ENCODE measurements around the gene SYNE2.
"Not testable (repeated sequence)": the region's sequence is repeated elsewhere in the genome, so short reads cannot be mapped to it uniquely, and the experiment has no call there.

The SYNE2 gene

DNA sequence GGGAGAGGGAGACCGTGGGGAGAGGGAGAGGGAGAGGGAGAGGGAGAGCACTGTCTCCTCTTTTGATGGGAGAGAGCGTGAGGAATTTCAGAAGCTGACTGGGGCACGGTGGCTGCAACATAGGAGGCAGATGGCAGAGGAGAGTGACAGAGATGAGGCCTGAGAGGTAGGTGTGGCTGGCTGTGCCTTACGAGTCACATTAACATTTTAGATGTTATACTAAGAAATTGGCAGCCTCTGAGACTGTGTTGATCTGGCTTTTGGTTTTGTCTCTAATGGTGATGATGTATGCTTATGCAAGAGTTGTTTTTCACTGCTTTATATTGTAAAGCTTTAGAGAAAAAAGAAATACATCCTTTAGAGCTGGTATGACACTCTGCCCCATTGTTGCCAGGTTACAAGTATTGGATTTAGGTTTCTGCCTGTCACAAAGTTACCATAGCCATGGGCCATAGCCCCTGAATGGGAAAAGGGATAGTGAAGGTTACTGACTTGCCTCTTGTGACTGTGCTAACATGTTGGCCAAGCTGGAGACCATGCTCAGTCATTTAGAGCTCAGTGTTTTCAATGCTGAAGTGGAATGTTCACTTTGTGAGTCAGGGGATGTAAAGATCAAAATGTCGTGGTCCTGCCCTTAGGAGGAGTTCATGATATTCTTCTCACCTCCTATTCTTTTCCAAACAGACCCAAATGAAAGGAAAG is 186.2 kb downstream of the SYNE2 start:
- DNase-seq: no peak

DNA sequence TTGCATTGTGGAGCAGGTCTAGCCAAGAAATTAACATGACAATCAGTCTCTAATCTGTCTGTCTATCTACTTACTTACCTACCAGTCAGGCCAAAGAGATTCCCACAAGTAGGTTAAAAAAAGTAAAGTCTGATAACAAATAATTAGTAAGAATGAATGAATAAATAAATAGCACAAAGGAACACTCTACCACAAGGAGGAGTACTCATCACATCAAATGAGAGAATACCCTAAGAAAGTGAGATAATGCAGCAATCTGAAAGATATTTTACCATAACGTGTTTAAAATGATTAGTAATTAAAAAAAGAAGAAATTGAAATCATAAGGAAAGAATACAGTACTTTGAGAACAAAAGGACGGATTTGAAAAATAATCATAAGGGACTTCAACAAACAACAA is 187.2 kb downstream of the SYNE2 start:
- no peak for DNase-seq

DNA sequence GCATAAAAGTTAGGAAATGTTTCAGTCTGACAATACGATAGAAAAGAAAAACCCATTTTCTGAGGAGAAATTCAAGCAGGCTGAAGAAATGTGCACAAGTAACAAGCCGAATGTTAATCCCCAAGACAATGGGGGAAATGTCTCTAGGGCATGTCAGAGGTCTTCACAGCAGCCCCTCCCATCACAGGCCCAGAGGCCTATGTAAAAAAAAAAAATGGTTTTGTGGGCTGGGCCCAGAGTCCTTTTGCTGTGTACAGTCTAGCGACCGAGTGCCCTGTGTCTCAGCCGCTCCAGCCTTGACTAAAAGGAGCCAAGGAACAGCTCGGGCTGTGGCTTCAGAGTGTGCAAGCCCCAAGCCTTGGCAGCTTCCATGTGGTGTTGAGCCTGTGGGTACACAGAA is 190.5 kb downstream of the SYNE2 start:
- not testable (repeated sequence) for DNase-seq

DNA sequence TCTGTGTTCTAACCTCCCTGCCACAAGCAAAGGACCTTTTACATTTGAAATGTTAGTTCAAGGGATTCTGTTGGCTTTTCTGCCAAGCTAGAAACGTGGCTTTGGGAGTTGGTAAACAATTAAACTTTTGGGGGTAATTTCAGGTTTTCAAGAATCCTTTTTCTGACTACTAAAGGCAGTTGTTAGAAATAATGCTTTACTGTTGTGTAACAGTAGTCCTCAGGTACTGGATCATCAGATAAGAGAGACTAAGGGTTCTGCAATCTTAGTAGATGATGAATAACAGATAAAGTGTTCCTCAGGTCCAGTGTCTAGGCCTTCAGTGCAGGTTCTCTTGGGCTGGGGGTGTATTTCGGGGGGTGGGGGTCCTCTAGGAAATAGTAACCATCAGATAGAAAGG is 192.3 kb downstream of the SYNE2 start:
- no peak for DNase-seq

DNA sequence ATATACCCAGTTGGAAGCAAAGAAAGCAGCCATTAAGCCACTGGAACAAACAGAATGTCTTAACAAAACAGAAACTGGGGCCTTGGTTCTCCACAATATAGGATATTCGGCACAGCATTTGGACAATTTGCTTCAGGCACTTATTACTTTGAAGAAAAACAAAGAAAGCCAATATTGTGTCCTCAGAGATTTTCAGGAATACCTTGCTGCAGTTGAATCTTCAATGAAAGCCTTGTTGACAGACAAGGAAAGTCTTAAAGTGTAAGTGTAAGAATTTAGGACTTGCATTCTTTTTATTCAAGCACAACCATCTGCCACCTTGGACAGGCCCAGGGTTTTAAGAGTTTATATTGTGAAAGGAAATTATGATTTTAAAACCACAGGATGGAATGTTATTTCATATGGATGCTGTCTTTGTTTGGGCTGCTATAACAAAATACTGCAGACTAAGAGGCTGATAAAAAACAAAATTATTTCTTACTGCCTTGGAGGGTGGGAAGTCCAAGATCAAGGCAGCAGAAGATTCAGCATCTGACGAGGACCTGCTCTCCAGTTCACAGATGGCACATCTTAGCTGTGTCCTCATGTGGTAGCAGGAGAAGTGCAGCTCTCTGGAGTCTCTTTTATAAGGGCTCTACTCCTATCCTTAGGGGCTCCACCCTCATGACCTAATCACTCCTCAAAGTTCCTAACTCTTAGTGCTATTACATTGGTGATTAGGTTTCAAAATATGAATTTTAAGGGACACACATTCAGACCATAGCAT is 197.0 kb downstream of the SYNE2 start:
- DNase-seq: no peak

DNA sequence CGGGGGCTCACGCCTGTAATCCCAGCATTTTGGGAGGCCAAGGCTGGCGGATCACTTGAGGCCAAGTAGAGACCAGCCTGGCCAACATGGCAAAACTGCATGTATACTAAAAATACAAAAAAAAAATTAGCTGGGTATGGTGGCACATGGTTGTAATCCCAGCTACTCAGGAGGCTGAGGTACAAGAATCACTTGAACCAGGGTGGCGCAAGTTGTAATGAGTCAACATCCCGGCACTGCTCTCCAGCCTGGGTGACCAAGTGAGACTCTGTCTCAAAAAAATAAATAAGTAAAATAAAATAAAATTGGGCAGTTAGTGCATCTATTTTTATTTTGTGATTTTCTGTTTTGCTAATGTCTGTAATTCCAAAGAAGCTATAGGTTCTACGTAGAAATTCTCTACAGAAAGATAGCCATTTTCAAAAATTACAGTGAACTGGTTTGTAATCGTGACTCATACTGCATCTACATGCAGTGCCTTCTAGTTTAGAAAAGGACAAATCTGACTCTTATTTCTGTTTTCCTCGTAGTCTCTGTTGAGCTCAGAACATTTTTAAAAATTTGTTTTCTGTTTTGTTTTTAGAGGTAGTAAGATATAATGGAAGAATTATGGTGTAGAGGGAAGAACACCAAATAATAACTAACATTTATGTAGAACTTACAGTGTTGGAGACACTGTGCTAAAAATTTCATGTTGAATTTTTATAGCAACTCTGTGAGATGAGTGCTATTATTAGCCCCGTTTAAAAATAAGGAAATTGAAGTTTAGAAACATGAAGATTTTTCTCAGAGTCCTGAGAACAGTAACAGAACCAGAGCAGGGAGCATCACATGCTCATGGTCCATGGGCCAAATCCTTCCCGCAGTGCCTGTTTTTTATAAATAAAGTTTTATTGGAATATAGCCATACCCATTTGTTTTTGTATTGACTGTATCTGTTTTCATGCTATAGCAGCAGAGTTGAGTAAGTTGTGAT is 201.2 kb downstream of the SYNE2 start:
- DNase-seq: no peak

DNA sequence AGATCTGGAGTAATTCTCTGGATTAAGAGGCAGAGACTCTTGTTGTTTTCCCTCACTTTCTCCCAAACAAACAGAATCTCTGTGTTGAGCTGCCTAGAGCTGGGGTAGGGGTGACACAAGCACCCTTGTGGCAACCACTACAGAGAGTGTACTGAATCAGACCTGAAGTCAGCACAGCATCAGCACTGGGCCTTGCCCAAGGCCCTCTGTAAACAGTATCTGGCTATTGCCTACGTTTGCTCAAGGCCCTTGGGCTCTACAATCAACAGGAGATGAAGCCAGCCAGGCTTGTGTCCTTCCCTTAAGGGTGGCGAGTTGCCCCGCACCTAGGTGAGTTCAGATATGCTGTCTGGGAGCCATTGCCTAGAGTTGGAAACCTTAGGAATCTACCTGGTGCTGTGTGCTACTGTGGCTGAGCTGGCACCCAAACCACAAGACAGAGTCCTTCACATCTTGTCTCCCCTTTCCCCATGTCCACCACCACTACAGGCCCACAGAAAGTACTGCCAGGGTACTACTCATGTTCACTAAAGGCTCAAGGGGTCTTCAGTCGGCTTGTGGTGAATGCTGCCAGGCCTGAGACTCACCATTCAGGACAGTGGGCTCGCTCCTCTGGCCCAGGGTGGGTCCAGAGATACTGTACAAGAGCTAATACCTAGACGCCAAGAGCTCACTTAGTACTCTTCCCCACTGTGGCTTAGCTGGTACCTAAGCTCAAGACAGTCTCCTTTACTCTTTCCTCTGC is 206.8 kb downstream of the SYNE2 start:
- DNase-seq: no peak

DNA sequence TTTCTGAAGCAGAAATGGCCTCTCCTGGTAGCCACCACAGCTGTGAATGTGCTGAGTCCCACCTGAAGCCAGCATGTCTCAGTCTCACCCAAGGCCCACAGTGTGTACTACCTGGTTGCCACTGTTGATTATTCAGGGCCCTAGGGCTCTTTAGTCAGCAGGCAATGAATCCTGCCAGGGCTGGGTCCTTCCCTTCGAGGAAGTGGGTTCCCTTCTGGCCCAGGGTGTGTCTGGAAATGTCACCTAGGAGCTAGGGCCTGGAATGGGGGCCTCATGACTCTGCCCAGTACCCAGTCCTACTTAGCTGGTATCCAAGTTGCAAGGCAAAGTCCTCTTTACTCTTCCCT is 207.4 kb downstream of the SYNE2 start:
- no peak for DNase-seq

DNA sequence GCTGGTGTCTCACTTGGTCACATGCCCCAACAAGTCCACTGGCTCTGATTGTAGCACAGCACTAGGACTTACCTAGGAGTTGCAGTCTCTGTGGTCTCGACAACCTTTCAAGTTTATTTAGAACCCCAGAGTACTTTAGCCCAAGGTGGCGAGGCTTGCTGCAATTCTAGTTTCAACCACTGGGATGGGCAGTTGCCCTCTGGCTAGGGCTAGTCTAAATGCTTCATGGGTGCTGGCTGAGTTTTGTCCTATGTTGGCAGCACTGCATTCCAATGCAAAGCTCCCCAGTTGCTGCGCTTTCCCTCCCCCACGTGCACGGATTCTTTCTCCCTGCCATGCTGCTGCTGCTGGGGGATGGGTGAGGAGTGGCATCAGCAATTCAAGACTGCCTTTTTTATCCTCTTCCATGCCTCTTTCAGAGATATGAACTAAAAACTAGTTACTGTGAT is 207.9 kb downstream of the SYNE2 start:
- DNase-seq: no peak

DNA sequence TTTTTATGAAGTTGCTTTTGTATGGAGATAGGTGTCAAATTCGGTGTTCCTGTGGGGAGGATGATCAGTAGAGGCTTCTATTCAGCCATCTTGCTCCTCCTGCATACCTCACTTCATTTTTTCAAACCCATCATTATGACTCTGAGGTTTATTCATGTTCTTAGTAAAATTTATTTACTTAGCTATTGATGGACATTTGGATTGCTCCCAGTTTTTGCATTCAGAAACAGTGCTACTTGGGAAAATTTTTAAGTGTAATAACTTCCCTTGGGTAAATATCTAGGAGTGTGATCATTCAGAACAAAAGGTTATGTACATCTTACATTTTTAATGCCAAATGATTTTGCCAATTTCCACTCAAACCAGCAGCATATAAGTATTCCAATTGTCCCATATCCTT is 208.3 kb downstream of the SYNE2 start:
- DNase-seq: no peak

DNA sequence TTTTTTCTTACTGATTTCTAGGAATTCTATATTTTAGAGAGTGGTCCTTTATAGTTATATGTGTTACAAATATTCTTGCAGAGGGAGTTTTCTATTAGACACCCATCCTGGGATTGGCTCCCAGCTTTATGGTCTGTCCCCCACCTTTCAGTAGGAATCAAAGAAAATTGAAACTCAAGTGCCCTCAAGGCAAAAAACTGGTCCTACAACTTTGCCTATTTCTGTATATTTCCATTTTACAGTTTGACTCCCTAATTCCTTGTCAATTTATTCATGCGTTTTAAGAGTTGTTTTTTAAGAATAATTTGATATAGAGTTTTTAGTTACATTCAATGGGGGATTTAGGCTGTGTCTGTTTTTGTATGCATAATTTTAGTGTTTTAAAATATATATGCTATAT is 208.9 kb downstream of the SYNE2 start:
- DNase-seq: no peak

DNA sequence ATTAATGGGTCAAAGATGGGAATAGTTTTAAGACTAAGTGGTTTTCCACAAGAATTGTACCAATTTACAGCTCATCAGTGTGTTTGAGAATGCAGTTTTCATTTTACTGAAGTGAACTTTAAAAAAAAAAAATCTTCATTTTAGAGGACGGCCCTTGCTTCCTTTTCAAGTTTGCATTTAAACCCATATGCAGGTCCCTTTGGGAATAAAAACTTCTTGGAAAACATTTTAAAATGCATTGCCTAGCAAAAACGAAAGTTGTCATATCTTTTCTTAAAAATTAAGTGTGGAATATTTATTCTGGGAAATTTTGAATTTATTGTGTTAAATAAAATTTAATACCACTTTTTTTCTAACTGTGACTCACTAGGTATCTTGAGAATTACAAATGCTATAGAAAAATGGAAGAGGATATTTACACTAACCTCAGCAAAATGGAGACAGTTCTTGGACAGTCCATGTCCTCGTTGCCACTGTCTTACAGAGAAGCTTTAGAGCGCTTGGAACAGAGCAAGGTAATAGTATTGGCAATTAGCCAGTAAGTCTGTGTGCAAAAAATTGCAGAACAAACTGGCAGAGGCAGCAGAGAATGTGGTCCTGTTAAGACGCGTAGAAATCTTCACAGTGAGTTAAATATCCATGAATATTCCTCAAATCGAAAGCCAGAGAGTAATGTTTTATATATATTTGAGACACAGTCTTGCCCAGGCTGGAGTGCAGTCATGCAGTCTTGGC is 209.7 kb downstream of the SYNE2 start:
- no peak for DNase-seq

DNA sequence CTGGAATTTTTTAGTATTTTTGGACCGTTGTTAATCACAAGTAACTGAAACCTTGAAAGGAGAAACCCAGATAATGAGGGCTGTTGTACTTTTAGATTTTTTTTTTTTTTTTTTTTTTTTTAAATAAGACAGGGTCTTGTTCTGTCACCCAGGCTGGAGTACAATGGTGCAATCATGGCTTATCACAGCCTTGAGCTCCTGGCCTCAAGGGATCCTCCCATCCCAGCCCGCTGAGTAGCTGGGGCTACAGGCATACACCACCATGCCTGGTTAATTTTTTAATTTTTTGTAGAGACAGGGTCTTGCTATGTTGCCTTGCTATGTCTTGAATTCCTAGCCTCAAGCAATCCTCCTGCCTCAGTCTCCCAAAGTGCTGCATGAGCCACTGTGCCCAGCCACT is 211.6 kb downstream of the SYNE2 start:
- no peak for DNase-seq

DNA sequence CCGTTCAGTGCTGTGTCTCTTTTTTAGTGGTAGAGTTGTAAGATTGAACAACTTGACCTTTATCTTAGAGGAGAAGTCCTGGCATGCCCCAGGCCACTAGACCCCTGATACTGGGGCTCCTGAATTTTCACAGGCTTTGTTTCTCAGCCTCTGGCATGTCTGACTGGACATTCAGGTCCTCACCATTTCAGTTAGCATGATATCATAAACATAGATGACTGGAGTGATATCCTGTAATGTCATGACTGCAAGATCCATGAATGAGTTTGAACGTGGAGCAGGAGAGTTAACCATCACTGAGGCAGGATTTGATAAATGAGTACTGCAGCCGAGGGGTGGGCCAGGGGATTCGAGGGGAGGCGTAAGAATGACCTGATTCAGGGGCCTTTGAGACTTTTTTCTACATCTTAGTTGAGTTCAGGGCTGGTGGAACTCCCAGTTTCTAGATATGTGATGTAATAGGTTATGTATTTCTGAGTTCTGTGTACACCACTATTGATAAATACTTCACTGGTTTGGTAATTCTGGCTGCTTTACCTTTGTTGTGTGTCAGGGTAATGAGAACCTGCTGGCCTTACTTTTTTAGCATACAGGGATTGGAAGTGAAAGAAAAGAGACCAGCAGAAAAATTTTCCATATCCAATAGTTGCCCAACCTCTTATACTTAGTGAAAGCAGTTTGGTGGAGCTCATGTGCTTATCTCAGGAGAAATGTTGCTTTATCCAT is 217.0 kb downstream of the SYNE2 start:
- no peak for DNase-seq

DNA sequence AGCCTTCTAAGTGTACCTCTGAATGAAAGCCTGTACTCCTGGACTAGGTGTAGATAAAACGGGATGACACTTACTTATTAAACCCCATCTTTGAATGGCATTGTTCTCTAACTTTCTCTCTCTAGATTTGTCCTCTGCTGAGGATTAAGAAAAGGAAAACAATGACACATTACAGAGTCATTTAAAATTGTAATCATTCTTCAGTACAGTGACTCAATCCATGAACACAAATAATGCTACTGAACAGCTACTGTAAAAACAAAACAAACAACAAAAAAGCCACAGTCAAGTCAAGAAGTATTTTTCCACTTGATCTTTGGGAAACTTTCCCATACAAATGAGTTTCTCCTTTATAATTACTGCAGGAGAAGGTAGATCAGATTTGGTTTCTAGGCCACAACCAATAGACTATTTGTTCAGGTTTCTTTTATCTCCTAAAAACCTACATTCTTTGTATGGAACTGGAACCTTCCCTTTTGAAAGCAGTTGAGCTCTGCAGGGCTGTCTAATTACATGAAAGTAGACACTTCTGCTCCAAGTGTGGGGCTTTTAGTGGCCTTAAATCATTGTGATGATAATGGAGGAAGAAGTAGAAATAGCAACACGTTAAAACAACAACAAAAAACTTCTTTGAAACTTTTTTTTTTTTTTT is 222.3 kb downstream of the SYNE2 start:
- no peak for DNase-seq

DNA sequence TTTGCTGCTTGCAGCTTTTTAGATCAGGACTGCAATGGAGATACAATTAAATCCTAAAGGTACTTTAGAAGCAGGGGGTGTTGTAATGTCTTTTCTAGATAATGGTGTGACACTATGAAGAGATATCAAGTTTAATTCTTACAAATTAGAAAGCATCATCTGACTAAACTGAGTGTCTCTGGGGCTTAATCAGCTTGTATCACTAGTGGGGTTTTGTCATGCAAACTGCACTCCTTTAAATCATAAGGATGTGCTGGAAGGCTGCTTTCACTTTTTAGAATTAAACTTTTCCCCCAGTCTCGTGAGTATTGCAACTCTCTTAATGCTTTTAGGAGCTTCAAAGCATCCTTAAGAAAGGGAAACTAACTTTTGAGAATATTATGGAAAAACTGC is 222.8 kb downstream of the SYNE2 start:
- no peak for DNase-seq

DNA sequence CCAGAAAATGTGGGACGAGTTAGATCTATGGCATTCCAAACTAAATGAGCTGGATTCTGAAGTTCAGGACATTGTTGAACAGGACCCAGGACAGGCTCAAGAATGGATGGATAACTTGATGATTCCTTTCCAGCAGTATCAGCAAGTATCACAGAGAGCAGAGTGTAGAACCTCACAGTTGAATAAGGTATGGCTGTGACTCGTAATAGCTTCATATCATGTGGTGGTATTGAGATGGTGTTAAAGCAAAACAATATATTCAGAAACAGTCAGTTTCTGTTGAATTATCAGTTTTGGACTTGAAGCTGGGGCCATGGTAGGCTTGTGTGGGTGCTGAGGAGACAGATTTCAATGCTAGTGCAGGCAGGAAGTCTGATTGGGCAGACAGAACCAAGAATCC is 227.6 kb downstream of the SYNE2 start:
- DNase-seq: no peak

DNA sequence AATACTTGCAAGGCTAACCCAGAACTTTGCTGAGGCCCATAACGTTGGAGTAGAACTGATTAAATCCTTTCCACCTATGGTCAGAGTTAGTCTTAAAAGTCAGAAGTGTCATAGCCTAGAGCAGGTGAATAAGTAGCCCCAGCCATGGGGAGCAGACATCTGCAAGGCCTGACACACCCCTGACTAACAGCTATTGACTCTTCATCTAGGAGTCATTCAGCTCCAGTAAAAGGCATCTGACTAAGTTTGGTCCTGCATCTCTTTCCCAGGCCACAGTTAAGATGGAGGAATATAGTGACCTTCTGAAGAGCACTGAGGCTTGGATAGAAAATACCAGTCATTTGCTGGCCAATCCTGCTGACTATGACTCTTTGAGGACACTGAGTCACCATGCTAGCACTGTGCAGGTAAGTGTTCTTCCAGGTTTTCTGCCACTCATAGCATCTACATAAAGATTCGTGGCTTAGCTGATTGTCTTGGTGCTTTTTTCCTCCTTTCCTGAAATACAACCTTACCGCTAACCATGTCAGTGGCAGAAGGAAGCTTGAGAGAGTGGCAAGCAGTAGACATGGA is 228.5 kb downstream of the SYNE2 start:
- no peak for DNase-seq

DNA sequence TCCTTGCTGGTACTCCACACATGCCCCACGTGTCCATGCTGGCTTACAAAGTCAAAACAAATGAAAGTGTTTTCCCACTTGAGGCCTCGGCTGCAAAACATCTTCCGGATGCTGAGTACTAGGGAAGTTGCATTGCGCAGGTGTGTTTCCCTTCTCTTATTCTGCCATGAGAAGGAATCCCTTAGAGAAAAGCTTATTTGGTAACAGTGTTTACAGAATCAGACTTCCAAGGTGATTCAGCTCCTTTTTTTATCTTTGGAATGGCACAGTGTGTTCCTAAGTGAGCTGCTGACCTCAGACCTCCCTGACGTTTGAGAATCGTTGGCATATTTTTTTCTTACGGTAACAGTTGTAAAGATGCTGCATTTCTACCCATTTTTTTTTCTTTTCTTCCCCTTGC is 230.0 kb downstream of the SYNE2 start:
- no peak for DNase-seq

DNA sequence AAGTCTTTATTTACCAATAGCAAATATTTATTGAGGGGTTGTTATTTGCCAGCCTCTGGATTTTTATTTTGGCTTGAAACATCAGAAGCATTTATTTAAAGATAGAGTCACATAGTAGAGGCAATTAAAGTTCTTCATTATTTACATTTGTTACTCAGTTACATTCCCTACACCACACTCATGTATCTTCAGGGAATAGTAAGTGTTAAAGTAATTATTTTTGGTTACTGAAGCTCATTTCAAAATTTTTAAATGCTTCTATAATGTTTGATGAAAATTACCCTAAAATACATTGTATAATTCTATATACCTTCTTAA is 235.8 kb downstream of the SYNE2 start:
- no peak for DNase-seq

DNA sequence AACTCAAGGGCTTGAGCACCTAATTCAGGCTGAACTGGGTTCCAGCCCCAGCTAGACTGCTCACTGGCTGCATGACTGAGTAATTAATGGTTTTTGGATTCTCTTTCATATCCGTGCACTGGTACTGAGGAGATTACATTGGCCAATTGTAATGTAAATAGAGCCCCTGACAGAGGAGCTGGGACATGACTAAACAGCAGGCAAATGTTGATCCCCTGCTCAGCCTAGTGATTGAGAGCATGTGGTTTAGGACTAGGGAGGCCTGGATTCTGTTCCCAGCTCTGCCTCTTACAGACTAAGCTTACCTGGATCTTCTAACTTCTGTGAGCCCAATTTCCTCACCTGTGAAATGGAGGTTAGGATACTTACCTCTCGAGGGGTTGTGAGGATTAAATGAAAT is 237.1 kb downstream of the SYNE2 start:
- no peak for DNase-seq
